ENCODE data around the gene RAD54L2.
"Not testable (repeated sequence)": the region's sequence is repeated elsewhere in the genome, so short reads cannot be mapped to it uniquely, and the experiment has no call there.

RAD54L2 gene

DNA sequence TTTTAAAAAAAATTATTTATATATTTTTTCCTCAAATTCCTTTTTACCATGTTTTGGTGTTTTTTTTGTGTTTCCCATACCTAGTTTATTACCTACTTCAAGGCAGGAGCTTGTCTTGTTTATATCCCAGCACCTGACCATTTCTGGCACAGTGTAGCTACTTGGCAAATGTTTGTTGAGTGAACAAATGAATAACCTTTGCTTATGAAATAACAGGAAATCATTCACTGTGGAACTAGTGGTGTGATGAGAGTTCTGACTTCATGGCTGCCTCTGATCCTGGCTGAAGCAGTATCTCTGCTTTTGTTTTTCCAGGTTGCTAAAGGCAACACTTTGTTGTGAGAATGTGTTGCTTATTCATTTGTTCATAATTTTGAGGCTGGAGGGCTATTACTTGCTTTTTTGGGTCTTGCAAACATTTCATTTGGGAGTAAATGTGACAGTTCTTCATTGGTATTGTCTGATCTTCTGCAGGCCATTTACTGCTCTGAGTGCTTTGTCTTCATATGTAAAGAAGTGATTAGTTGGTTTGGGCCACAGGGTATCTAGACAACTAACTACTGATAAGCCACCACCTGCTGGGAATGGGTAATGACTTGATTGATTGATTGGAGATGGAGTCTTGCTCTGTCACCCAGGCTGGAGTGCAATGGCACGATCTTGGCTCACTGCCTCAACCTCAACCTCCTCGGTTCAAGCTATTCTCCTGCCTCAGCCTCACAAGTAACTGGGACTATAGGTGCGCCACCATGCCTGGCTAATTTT is 5.7 kb downstream of the RAD54L2 start:
- no peak for DNase-seq

DNA sequence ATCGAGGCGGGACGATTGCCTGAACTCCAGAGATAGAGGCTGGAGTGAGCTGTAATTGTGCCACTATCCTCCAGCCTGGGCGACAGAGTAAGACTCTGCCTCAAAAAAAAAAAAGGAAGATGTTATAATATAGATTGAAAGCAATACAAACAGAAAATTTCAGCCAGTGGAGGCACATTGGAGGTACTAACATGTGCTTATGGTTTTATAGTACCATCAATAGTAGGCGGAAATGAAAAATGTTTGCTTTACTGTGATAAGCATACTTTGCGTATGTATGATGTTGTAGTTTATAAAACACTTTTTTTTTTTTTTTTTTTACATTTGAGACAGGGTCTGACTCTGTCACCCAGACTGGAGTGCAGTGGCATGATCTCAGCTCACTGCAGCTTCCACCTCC is 8.8 kb downstream of the RAD54L2 start:
- DNase-seq: no peak

DNA sequence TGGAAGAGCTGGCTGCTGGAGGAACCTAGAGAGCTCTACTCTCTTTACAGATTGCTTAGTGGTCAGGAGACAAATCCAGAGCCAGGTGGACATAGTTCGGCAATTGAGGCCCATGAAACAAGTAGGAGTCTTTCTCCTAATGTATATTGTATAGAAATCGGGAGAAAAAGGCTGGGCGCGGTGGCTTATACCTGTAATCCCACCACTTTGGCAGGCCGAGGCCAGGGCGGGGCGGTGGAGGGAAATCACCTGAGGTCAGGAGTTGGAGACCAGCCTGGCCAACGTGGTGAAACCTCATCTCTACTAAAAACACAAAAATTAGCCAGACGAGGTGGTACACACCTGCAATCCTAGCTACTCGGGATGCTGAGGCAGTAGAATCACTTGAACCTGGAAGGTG is 10.8 kb downstream of the RAD54L2 start:
- DNase-seq: no peak

DNA sequence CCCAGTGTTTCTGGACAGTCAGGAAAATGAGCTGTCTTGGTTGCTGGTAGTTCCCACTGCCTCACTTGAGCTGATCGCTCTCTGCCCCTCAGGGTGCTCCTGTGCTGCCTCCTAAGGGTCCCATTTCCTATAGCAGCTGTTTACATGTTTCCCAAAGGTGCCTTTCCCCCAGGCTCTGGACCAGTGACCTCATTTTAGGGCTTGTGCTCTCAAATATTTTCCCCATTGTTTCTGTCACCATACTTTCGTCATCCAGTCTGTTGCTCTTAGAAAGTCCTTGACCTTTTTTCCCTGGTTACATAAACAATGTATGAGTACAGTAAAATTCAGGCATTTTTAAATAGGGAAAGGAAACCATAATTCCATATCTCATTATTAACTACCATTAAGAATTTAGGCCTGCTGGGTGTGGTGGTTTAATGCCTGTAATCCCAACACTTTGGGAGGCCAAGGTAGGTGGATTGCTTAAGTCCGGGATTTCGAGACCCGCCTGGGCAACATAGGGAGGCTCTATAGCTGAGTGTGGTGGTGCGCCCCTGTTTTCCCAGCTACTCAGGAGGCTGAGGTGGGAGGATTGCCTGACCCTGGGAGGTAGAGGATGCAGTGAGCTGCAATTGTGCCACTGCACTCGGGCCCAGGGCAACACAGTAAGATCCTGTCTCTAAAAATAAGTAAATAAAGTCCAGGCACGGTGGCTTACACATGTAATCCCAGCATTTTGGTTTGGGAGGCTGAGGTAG is 11.7 kb downstream of the RAD54L2 start:
- DNase-seq: no peak

DNA sequence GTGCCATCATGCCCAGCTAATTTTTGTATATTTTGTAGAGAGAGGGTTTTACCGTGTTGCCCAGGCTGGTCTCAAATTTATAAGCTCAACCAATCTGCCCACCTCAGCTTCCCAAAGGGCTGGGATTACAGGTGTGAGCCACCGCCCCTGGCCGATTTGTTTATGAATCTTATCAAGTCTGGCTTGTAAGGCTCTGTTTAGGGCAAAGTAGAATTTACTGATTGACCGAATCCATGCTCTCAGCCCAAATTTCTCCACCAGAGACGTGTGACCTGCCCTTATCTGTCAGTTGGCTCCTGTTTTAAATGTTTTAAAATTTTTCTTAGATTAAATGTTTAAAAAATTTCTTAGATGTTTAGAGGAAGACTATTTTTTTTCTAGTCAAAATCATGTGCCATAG is 19.5 kb downstream of the RAD54L2 start:
- no peak for DNase-seq

DNA sequence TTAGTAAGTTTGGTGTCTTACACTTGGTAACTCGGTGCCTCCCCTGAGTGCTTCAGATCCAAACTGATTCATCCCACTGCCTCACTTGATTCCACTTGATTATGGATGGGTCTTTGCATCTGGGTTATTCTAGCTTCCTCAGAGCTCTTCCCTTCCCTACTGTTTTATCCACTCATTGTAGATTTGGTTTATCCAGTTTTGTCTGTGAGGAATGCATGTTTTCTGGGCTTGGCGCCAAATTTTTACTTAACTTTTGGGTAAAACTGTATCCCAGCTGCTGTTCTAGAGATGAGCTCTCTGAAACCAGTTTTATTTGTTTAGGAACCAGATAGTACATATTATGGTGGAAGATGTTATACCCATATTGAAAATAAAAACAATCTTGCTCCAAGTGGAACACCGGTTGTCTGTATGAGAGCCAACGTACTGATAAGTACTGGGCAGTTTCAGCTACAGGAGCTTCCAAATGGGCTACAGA is 20.9 kb downstream of the RAD54L2 start:
- no peak for DNase-seq

DNA sequence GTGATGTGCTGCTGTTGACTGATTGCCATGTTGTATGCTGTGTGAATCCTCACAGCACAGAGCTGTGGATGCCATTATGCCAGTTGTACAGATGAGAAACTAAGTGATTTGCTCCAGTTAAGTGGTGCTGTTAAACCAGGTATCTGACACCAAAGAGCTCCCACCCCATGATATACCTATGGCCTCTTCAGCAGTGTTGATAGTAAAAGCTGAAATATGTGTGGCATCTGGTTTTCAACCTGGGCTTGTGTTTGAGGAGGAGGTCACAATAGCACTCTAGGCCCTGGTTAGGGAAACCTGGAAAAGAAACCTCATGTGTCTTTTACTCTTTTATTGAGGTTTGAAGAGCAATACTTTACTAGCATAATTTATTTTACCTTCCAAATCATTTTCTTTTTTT is 21.4 kb downstream of the RAD54L2 start:
- DNase-seq: no peak

DNA sequence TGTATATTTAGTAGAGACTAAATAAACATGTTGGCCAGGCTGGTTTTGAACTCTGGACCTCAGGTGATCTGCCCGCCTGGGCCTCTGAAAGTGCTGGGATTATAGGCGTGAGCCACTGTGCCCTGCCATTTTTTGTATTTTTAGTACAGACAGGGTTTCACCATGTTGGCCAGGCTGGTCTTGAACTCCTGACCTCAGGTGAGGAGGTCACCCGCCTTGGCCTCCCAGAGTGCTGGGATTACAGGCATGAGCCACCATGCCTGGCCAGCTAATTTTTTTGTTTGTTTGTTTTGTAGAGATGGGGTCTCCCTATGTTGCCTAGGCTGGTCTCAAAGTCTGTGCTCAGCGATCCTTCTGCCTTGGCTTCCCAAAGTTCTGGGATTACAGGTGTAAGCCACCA is 23.9 kb downstream of the RAD54L2 start:
- not testable (repeated sequence) for DNase-seq

DNA sequence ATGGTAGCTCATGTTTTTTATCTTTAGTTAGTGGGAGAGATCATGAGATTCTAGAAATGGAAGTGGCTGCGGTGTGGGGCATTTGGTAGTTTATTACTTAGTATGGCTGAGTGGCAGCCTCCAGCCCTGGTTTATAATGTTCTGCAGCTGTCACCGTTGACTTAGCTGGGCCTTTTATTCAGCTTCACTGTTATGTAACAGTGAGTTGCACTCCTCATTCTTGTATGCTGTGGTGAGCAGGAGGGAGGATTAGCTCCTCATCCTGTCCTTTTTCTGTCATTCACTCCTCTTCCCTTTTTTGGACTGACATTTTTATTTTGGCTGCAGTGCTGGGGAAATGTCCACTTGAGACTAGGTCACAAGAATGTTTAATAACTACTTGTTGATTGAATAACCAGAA is 29.5 kb downstream of the RAD54L2 start:
- DNase-seq: no peak

DNA sequence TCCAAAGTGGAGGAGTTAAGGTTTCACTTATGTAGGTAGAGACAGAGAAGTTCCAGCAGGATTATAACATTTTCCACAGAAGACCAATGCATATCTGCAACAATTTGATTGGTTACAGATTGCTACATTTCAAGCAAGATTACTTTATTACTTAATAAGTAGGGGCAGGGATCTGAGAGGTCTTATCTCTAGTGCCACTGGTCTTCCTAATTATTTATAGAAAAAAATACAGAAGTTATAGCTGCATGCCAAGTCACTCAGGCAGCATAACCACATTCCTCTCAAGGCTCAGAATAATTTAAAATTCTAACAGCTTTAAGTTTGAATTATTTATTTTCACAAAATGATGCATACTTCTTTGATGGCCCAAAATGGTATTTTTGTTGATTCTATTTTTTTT is 30.5 kb downstream of the RAD54L2 start:
- DNase-seq: no peak

DNA sequence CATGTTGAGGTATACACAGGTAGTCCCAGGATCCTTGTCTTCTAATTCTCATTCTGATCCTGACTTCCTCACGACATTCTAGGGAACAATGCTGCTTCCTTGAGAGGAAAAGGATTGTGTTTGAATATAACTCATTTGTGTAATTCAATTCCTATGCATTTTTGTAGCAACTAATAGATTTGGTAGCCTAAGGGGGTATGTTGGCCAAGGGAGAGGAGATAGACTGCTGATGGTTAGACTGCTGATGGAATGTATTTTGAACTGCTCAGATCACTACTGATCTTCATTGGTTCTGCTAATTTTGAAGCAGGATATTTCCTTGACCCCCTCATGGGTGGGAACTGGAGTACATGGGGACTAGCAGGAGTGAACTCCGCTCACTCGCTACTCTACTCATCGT is 39.7 kb downstream of the RAD54L2 start:
- no peak for DNase-seq

DNA sequence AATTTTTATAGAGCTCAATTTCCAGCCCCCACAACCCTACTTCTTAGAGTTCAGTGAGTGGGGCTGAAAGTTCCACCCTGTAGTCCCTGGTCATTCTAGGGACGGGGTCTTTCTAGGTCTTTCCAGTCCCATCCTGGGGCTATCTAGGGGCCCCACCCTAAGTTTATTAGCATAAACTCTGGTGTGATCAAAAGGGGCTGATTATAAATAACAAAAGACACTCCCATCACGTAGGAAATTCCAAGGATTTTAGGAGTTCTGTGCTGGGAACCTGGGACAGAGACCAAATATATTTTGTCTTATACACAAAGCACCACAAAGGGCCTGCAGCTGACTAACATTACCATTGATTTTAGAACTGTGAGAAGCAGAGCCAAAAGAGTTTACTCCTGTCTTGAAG is 41.9 kb downstream of the RAD54L2 start:
- DNase-seq: no peak

DNA sequence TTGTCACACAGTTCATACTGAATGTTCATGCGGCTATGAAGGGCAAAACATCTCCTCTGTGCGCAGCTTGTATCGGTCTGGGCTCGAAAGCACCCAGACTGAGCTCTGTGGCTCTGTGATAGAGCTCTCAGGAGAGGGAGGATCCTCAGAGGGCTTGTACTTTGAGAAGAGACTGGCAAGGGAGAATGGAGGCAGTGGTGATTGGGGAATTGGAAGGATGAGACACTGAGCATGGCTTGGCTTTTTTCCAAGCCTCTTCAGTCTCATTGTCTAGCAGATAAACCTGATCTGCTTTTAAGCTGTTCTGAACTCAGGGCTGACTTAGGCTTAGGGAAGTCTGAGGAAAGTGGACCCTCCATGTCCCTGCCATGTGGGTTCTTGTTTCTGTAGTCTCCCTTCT is 43.0 kb downstream of the RAD54L2 start:
- no peak for DNase-seq

DNA sequence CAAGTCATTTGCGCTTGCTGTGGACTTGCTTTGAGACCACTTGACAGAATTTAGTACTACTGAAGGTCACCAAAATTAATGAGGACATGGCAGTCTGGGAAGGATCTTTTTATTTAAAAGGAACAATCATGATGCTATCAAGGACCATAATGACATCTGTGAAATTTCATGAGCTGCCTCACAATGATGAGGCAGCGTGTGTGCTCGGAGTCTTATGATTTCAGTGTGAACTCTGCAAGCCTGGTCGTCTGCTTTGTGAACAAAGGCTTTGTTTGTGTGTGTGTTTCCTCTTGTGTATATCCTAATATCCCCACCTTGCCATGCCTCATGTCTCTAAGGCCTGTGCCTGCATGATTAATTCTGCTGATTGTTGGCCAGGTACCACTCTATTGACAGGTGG is 46.7 kb downstream of the RAD54L2 start:
- no peak for DNase-seq

DNA sequence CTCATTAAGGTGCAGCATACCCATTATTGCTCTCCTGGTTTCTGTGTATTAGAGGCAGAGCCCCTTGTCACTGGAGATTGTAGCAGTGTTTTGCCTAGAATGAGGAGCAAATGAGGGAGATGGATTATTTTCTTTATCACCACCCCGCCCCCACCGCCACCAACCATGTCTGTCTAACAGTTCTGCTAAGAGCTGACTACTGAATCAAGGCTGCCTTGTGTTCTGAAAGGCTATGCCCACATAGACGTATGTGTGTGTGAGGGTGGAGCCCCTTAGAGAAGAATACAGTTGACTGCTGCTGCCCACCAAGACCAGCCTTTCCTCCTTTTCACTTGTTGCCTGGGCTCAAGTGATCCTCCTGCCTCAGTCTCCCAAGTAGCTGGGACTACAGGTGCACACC is 47.4 kb downstream of the RAD54L2 start:
- DNase-seq: no peak
